SK-N-MC (cell line): Measurements from ENCODE around the gene QKI.

Experiments
- EZH2 ChIP-seq: fragments of 200-600 bp; sonication (generic); IDR thresholded peaks from one replicate; pipeline ENCODE4 v1.6.1; 2017; ENCODE audit warnings: antibody characterized with exemption
- POLR2AphosphoS5 ChIP-seq: IDR thresholded peaks from 2 replicates; pipeline ENCODE4 v1.6.1; 2012; ENCODE audit warnings: mild to moderate bottlenecking, low read depth, low read length, borderline replicate concordance

- TF ChIP-seq EZH2 (no peak), POLR2AphosphoS5 (no peak)
Measured at GRCh38 chr6:163563318-163563717, 148.8 kb downstream of the QKI start.
